ENCODE data around the gene ERAP2.

Gene ERAP2

DNA sequence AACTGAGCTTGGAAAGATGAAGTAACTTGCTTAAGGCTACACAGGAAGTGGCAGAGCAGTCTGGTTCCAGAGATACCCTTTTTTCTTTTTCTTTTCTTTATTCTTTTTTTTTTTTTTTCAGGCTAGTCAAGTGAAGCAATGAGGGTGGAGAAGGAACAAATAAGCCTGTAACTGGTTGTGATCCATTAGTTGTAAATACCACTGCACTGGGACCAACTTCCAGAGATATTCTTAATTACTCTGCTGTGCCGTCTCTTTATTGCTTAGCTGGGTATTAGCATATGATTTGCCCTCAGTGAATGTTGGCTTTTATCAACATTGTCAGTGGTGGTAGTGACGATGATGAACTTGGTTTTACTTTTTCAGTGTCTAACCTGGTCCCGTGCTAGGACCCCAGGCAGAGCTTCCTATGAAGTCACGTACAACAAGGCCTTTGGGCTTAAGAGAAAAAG, 86.3 kb downstream of the ERAP2 start:
- H3K4me1 Mint-ChIP-seq (ENCODE audit: low read depth) = peaks cover 60% of the 10 kb centered on the region
- H3K27ac Mint-ChIP-seq = peak overlapping the region; percentile 95
- peaks cover 51% of the 10 kb centered on the region for H3K36me3 Mint-ChIP-seq (ENCODE audit: low read depth)
- peak overlapping the region; percentile 86 for H3K4me3 Mint-ChIP-seq
- no peaks in the 10 kb centered on the region for H3K9me3 Mint-ChIP-seq
- H3K27me3 Mint-ChIP-seq (ENCODE audit: low read depth) = no peaks in the 10 kb centered on the region
- no peak for DNase-seq (ENCODE audit: low spot score)

DNA sequence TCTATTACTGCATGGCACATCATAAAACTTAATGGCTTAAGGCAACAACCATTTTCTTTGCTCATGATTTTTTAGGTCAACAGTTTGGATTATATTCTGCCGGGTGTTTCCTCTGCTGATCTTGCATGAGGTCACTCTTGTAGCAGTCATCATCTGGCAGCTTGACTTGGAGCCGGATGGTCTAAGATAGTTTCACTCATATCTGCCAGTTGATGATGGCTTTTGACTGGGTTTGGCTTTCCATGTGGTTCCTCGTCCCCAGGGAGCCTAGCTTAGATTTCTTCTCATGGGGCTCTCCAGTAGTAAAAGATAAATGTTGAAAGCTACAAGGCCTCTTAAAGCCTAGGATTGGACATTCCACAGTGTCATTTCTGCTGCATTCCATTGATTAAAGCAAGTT, 87.0 kb downstream of the ERAP2 start:
- H3K36me3 Mint-ChIP-seq (ENCODE audit: low read depth) = peaks cover 54% of the 10 kb centered on the region
- DNase-seq (ENCODE audit: low spot score) = no peak
- peak overlapping the region; percentile 95 for H3K27ac Mint-ChIP-seq
- no peaks in the 10 kb centered on the region for H3K9me3 Mint-ChIP-seq
- H3K4me1 Mint-ChIP-seq (ENCODE audit: low read depth) = peaks cover 53% of the 10 kb centered on the region
- peak overlapping the region; percentile 86 for H3K4me3 Mint-ChIP-seq
- H3K27me3 Mint-ChIP-seq (ENCODE audit: low read depth) = no peaks in the 10 kb centered on the region

DNA sequence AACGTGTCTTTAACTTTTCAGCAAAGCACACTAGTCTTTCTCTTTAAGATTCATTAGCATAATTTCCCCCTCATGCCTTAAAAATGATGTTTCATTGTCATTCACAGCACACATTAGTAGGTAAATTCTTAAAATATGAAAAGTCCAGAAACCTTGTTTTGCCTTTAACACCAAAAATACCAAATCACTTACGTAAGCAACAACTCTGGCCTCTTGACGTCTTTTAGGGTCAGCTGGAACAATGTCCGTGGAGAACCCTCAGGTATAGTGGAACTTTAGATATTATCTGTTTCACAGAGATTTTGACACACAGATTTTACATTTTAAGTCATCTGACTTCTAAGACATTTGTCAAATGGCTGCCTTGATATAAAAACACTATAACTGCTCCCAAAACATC, 90.5 kb downstream of the ERAP2 start:
- Mint-ChIP-seq H3K4me3 (no peak overlapping the region), H3K27ac (no peak overlapping the region)

DNA sequence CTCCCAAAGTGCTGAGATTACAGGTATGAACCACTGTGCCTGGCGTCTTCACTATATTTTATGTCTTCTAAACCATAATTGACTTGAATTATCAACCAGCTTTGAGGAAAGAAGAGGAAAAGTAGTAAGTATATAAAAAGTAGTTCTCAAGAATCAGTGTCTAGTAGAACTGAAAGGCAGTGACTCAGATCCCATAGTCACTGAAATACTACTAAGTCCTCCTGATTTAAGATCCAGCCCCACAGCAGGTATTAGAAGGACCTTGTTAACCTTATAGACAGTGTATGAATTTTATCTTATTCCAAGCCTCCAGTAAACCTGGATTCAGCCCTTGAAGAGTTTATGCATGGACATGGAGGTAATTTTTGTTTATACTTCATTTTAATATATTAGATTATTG, 91.1 kb downstream of the ERAP2 start:
- Mint-ChIP-seq H3K27ac (no peak overlapping the region), H3K4me1 (ENCODE audit: low read depth) (peaks cover 57% of the 10 kb centered on the region), H3K4me3 (no peak overlapping the region), H3K36me3 (ENCODE audit: low read depth) (peaks cover 48% of the 10 kb centered on the region), H3K9me3 (no peaks in the 10 kb centered on the region), H3K27me3 (ENCODE audit: low read depth) (no peaks in the 10 kb centered on the region)
- DNase-seq (ENCODE audit: low spot score) = no peak

More for the DNA sequence above, 90.5 kb downstream of the ERAP2 start:
- H3K4me1 Mint-ChIP-seq (ENCODE audit: low read depth) = peaks cover 56% of the 10 kb centered on the region
- peaks cover 47% of the 10 kb centered on the region for H3K36me3 Mint-ChIP-seq (ENCODE audit: low read depth)
- no peaks in the 10 kb centered on the region for H3K27me3 Mint-ChIP-seq (ENCODE audit: low read depth)
- no peaks in the 10 kb centered on the region for H3K9me3 Mint-ChIP-seq
- DNase-seq (ENCODE audit: low spot score) = no peak

DNA sequence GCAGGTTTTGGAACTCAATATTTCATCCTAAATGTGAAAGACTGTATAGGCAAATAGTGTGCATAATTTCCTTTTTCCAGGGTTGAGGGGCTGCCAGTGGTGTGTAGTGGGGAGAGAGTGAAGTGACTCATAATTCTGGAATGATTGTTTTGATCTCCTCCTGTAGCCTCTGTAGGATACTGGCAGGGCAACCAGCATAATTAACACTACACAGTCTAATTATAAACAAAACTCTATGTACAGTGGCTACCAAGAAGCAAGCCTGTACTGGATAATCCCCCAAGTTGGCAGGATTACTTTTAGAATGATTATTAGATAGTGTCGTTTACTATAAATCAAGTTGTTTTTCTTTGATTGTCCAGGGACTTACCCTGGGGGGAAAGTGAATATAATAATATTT, 91.8 kb downstream of the ERAP2 start:
- no peak for DNase-seq (ENCODE audit: low spot score)
- no peak overlapping the region for H3K4me3 Mint-ChIP-seq
- no peak overlapping the region for H3K27ac Mint-ChIP-seq
- no peaks in the 10 kb centered on the region for H3K27me3 Mint-ChIP-seq (ENCODE audit: low read depth)
- H3K36me3 Mint-ChIP-seq (ENCODE audit: low read depth) = peaks cover 47% of the 10 kb centered on the region
- peaks cover 57% of the 10 kb centered on the region for H3K4me1 Mint-ChIP-seq (ENCODE audit: low read depth)
- H3K9me3 Mint-ChIP-seq = no peaks in the 10 kb centered on the region

DNA sequence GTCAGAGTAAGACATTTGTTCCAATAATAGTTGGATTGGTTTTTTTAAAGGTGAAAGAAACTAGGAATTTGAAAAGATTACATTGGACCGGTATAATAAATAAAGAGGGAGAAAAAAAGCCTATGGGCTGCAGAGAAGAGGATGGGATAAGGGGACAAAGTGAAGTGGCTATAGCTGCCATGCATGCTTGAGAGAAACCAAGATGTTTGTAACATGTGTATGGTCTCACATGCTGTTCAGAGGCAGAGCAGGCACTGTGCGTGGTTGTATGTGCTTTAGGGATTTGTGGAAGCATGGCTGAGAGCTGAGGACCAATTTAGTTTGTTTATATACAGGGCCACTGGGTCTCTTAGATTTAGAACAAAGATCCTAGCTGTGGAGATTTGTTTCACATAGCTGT, 92.3 kb downstream of the ERAP2 start:
- H3K9me3 Mint-ChIP-seq = no peaks in the 10 kb centered on the region
- no peak overlapping the region for H3K4me3 Mint-ChIP-seq
- H3K27me3 Mint-ChIP-seq (ENCODE audit: low read depth) = no peaks in the 10 kb centered on the region
- DNase-seq (ENCODE audit: low spot score) = no peak
- H3K27ac Mint-ChIP-seq = no peak overlapping the region
- peaks cover 44% of the 10 kb centered on the region for H3K36me3 Mint-ChIP-seq (ENCODE audit: low read depth)
- peaks cover 53% of the 10 kb centered on the region for H3K4me1 Mint-ChIP-seq (ENCODE audit: low read depth)
